Right atrium auricular region (tissue), 2 donors: ENCODE results near the gene SHD. TPM values are rescaled to one million over a fixed set of nuclear protein-coding genes. Genes with fewer than 3 reads are reported as not detected.

Experiments
- DNase-seq: peaks from one replicate; pipeline ENCODE4 v3.0.0-alpha.2; 2019; ENCODE audit warnings: low spot score
- H3K27ac ChIP-seq, 2 donors: fragments of 200-600 bp; sonication (generic); 1 replicate in 1 of 2; 2 replicates in 1 of 2; pipeline ENCODE4 v1.5.1; 2016 to 2019
- H3K27me3 ChIP-seq, 2 donors: fragments of 200-600 bp; sonication (generic); one replicate each; pipeline versions ENCODE4 v1.5.1 to v1.6.0; 2017 to 2019
- H3K36me3 ChIP-seq: fragments of 200-600 bp; sonication (generic); one replicate; pipeline ENCODE4 v1.5.1; 2016
- H3K4me1 ChIP-seq, 2 donors: fragments of 200-600 bp; sonication (generic); one replicate each; pipeline versions ENCODE4 v1.5.1 to v1.6.0; 2017 to 2019
- H3K4me3 ChIP-seq, 2 donors: fragments of 200-600 bp; sonication (generic); 1 replicate in 1 of 2; 2 replicates in 1 of 2; pipeline ENCODE4 v1.5.1; 2017 to 2019; ENCODE audit warnings: mild to moderate bottlenecking in 1 of 2, moderate library complexity in 1 of 2
- H3K9me3 ChIP-seq, 2 donors: fragments of 200-600 bp; sonication (generic); one replicate each; pipeline ENCODE4 v1.5.1; 2019
- CTCF ChIP-seq, 2 donors: fragments of 200-600 bp; sonication (generic); IDR thresholded peaks; one replicate each; pipeline ENCODE4 v1.5.1; 2019; ENCODE audit warnings: antibody characterized with exemption in 2 of 2
- total RNA-seq, 2 donors: library from RNA; depleted of rRNA; stranded (reverse); fragments of >200 nt; gene quantifications; one replicate each; pipeline ENCODE4 v1.1.0, GENCODE V29; 2016

SHD gene
- total RNA-seq, 2 donors from 2014 or later = 24.2 to 24.6 TPM

- no peaks in the 10 kb centered on the region for H3K36me3 ChIP-seq
- H3K27me3 ChIP-seq = peaks cover 0 to 15% of the 10 kb centered on the region in 2 donors
- no peak for DNase-seq
- peak overlapping the region; percentile 73 to 87 for H3K27ac ChIP-seq
- no peak overlapping the region for H3K4me3 ChIP-seq
- no peak for TF ChIP-seq CTCF (IDR thresholded peaks at IDR 0.05)
- H3K4me1 ChIP-seq = peaks cover 0 to 27% of the 10 kb centered on the region in 2 donors
- no peaks in the 10 kb centered on the region for H3K9me3 ChIP-seq
Observed at GRCh38 chr19:4277191-4277696, 1.8 kb upstream of the SHD start.

GRCh38 chr19:4278010-4278409 is 1.1 kb upstream of the SHD start:
- no peak for DNase-seq
- peaks cover 0 to 15% of the 10 kb centered on the region in 2 donors for H3K27me3 ChIP-seq

GRCh38 chr19:4279267-4279529 is 132 bp downstream of the SHD start:
- H3K27me3 ChIP-seq = peaks cover 0 to 15% of the 10 kb centered on the region in 2 donors
- no peak for TF ChIP-seq CTCF (IDR thresholded peaks at IDR 0.05)

More at GRCh38 chr19:4278010-4278409, 1.1 kb upstream of the SHD start:
- TF ChIP-seq CTCF (IDR thresholded peaks at IDR 0.05) = no peak
- Histone ChIP-seq H3K4me3 (peak overlapping the region; percentile 55 to 60), H3K27ac (peak overlapping the region; percentile 73 to 87), H3K9me3 (no peaks in the 10 kb centered on the region), H3K4me1 (peaks cover 0 to 27% of the 10 kb centered on the region in 2 donors), H3K36me3 (no peaks in the 10 kb centered on the region)

GRCh38 chr19:4279530-4280422 is 710 bp downstream of the SHD start:
- H3K27ac ChIP-seq = peak overlapping the region; percentile 73 to 87
- no peaks in the 10 kb centered on the region for H3K36me3 ChIP-seq
- H3K9me3 ChIP-seq = no peaks in the 10 kb centered on the region
- peaks cover 0 to 27% of the 10 kb centered on the region in 2 donors for H3K4me1 ChIP-seq
- TF ChIP-seq CTCF (IDR thresholded peaks at IDR 0.05) = no peak
- DNase-seq = no peak
- H3K27me3 ChIP-seq = peaks cover 0 to 15% of the 10 kb centered on the region in 2 donors
- H3K4me3 ChIP-seq = peak overlapping the region; percentile 55 to 60

More at GRCh38 chr19:4279267-4279529, 132 bp downstream of the SHD start:
- H3K4me3 ChIP-seq = peak overlapping the region; percentile 55 to 60
- no peaks in the 10 kb centered on the region for H3K36me3 ChIP-seq
- no peak for DNase-seq
- no peaks in the 10 kb centered on the region for H3K9me3 ChIP-seq
- H3K4me1 ChIP-seq = peaks cover 0 to 27% of the 10 kb centered on the region in 2 donors
- peak overlapping the region; percentile 73 to 87 for H3K27ac ChIP-seq

GRCh38 chr19:4284176-4284958 is 5.3 kb downstream of the SHD start:
- no peak for TF ChIP-seq CTCF (IDR thresholded peaks at IDR 0.05)
- Histone ChIP-seq H3K9me3 (no peaks in the 10 kb centered on the region), H3K36me3 (no peaks in the 10 kb centered on the region), H3K27me3 (peaks cover 0 to 8% of the 10 kb centered on the region in 2 donors), H3K4me3 (no peak overlapping the region), H3K27ac (no peak overlapping the region), H3K4me1 (peaks cover 0 to 11% of the 10 kb centered on the region in 2 donors)
- DNase-seq = no peak
